Measurements from ENCODE around the gene ACOT11. TPM values are rescaled to one million over a fixed set of nuclear protein-coding genes. Genes with fewer than 3 reads are reported as not detected.

ACOT11 gene
- total RNA-seq, 6 donors from 2014 or later = 2.3 to 13.6 (median 7.0) TPM

GRCh38 chr1:54553602-54554313, 5.7 kb downstream of the ACOT11 start:
- no peaks in the 10 kb centered on the region for H3K9me3 ChIP-seq
- no peak for ATAC-seq (ENCODE audit: low FRiP score in 2 of 2)
- H3K4me3 ChIP-seq = no peak overlapping the region
- no peaks in the 10 kb centered on the region for H3K36me3 ChIP-seq
- H3K4me1 ChIP-seq = peaks cover 0 to 8% (median under 1%) of the 10 kb centered on the region in 4 donors
- H3K27ac ChIP-seq = no peak overlapping the region
- no peak for TF ChIP-seq POLR2AphosphoS5 (IDR thresholded peaks at IDR 0.05)
- no peak for TF ChIP-seq POLR2A (IDR thresholded peaks at IDR 0.05)
- no peak for TF ChIP-seq EP300 (IDR thresholded peaks at IDR 0.05)
- WGBS, 2 donors = 91 to 94% methylated on average over 8 of the region's 8 CpGs
- DNase-seq = no peak
- H3K27me3 ChIP-seq = no peaks in the 10 kb centered on the region

- ATAC-seq (ENCODE audit: low FRiP score in 2 of 2) (no peak), DNase-seq (no peak)
- WGBS, 2 donors = 94 to 97% methylated on average over 1 of the region's 1 CpG
- no peak for TF ChIP-seq EP300 (IDR thresholded peaks at IDR 0.05)
- TF ChIP-seq CTCF (IDR thresholded peaks at IDR 0.05) = no peak
- no peak for TF ChIP-seq POLR2A (IDR thresholded peaks at IDR 0.05)
- no peak for TF ChIP-seq POLR2AphosphoS5 (IDR thresholded peaks at IDR 0.05)
- Histone ChIP-seq H3K36me3 (no peaks in the 10 kb centered on the region), H3K4me3 (no peak overlapping the region), H3K27ac (no peak overlapping the region), H3K4me1 (peaks cover 0 to 8% (median 0%) of the 10 kb centered on the region in 4 donors), H3K9me3 (no peaks in the 10 kb centered on the region), H3K27me3 (no peaks in the 10 kb centered on the region)
Observed at GRCh38 chr1:54556110-54556509, 8.1 kb downstream of the ACOT11 start.

- no peak overlapping the region for H3K4me3 ChIP-seq
- H3K27ac ChIP-seq = no peak overlapping the region
- ATAC-seq (ENCODE audit: low FRiP score in 2 of 2) (no peak), DNase-seq (no peak)
- no peaks in the 10 kb centered on the region for H3K27me3 ChIP-seq
- WGBS, 2 donors = 36 to 42% methylated on average over 5 of the region's 5 CpGs
- H3K4me1 ChIP-seq = peaks cover 0 to 8% (median 0%) of the 10 kb centered on the region in 4 donors
- H3K9me3 ChIP-seq = no peaks in the 10 kb centered on the region
- H3K36me3 ChIP-seq = no peaks in the 10 kb centered on the region
- TF ChIP-seq POLR2AphosphoS5 (IDR thresholded peaks at IDR 0.05) (no peak), CTCF (IDR thresholded peaks at IDR 0.05) (no peak), EP300 (IDR thresholded peaks at IDR 0.05) (no peak), POLR2A (IDR thresholded peaks at IDR 0.05) (no peak)
Observed at GRCh38 chr1:54557671-54558355, 9.8 kb downstream of the ACOT11 start.

GRCh38 chr1:54558434-54559030, 10.5 kb downstream of the ACOT11 start:
- H3K27me3 ChIP-seq = no peaks in the 10 kb centered on the region
- H3K4me3 ChIP-seq = no peak overlapping the region
- TF ChIP-seq CTCF (IDR thresholded peaks at IDR 0.05) = no peak
- no peak for TF ChIP-seq POLR2AphosphoS5 (IDR thresholded peaks at IDR 0.05)
- TF ChIP-seq EP300 (IDR thresholded peaks at IDR 0.05) = no peak
- TF ChIP-seq POLR2A (IDR thresholded peaks at IDR 0.05) = no peak
- H3K4me1 ChIP-seq = peaks cover 0 to 8% (median 0%) of the 10 kb centered on the region in 4 donors
- DNase-seq = no peak
- H3K36me3 ChIP-seq = no peaks in the 10 kb centered on the region
- peak in 1 of 2 donors; percentile 11 for ATAC-seq (ENCODE audit: low FRiP score in 2 of 2)
- 79 to 87% methylated on average over 6 to 7 of the region's 7 CpGs for whole genome bisulfite sequencing, 2 donors
- no peak overlapping the region for H3K27ac ChIP-seq
- no peaks in the 10 kb centered on the region for H3K9me3 ChIP-seq

- 77% methylated on average over 7 to 9 of the region's 9 CpGs for WGBS, 2 donors
- Histone ChIP-seq H3K36me3 (no peaks in the 10 kb centered on the region), H3K27ac (no peak overlapping the region), H3K9me3 (no peaks in the 10 kb centered on the region), H3K4me3 (no peak overlapping the region), H3K4me1 (peaks cover 0 to 8% (median 3%) of the 10 kb centered on the region in 4 donors), H3K27me3 (no peaks in the 10 kb centered on the region)
- peak in 1 of 2 donors; percentile 46 for ATAC-seq (ENCODE audit: low FRiP score in 2 of 2)
- no peak for DNase-seq
- TF ChIP-seq CTCF (IDR thresholded peaks at IDR 0.05) = no peak
- no peak for TF ChIP-seq POLR2AphosphoS5 (IDR thresholded peaks at IDR 0.05)
- no peak for TF ChIP-seq EP300 (IDR thresholded peaks at IDR 0.05)
- TF ChIP-seq POLR2A (IDR thresholded peaks at IDR 0.05) = no peak
Observed at GRCh38 chr1:54559111-54559548, 11.1 kb downstream of the ACOT11 start.

All from upper lobe of left lung (tissue), 6 donors.